Measurements from ENCODE around the gene PCMTD2. TPM values are rescaled to one million over a fixed set of nuclear protein-coding genes. Genes with fewer than 3 reads are reported as not detected.
A peak's percentile ranks its signal among the peaks of the same experiment; 100 is the strongest.

PCMTD2 gene
- total and polyA plus RNA-seq, 10 of the 15 experiments (the other 5 are each of a cell fraction or from before 2014, with no cell fraction given) = 6.8 to 36.8 (median 16.5) TPM

- TF ChIP-seq USF1 (IDR thresholded peaks at IDR 0.05; ENCODE audit: borderline replicate concordance, extremely low read length, insufficient read depth, low read depth, low read length) (no peak), NBN (IDR thresholded peaks at IDR 0.05) (no peak), LARP7 (IDR thresholded peaks at IDR 0.05) (no peak), CEBPZ (IDR thresholded peaks at IDR 0.05; ENCODE audit: low read depth, low read length) (no peak), ZZZ3 (IDR thresholded peaks at IDR 0.05; ENCODE audit: control insufficient read depth, insufficient read length, low read depth) (no peak)
These were observed 5.5 kb upstream of the PCMTD2 start (continued) for GRCh38 chr20:64250027-64250426.

- Histone ChIP-seq H3K27ac (ENCODE audit: control insufficient read depth, insufficient read depth) (no peak overlapping the region), H3K4me3 (no peak overlapping the region), H3K9ac (ENCODE audit: control insufficient read depth, insufficient read depth, low read length) (no peak overlapping the region), H3K36me3 (ENCODE audit: control insufficient read depth in 2 of 2, insufficient read depth in 2 of 2, low read length in 1 of 2) (no peaks in the 10 kb centered on the region), H3K79me2 (ENCODE audit: control insufficient read depth, insufficient read depth, low read length) (peaks cover 12% of the 10 kb centered on the region), H3K27me3 (replicated peaks in 1 of 2; ENCODE audit: control insufficient read depth in 2 of 2, insufficient read depth in 2 of 2, low read length in 1 of 2) (peaks cover 0 to 3% of the 10 kb centered on the region in 2 experiments; a peak in 1 of 4 replicates), H3K4me1 (ENCODE audit: control insufficient read depth, insufficient read depth, low read length) (peaks cover 19% of the 10 kb centered on the region), H3K9me3 (replicated peaks; ENCODE audit: control insufficient read depth, insufficient read depth, low read length) (no peaks in the 10 kb centered on the region), H3K4me2 (ENCODE audit: control insufficient read depth, insufficient read depth) (peak overlapping the region; percentile 7; the same call in 1 of the 2 replicates), H4K20me1 (ENCODE audit: control insufficient read depth, insufficient read depth) (no peaks in the 10 kb centered on the region), H2AFZ (ENCODE audit: control insufficient read depth, low read depth, low read length) (peak overlapping the region; percentile 86)
- SMC1A ChIA-PET (ENCODE audit: uncharacterized antibody, unreplicated experiment) = interaction anchor here (0.8 to 1.2 kb wide), 2 partner anchors 30 to 76 kb away, joined by 3 to 4 read pairs; no protein-coding TSS in a partner anchor
- BruUV-seq (replicated peaks) = no TSS peak
- no peak for ATAC-seq
- POLR2A ChIA-PET = interaction anchor here (2.5 kb wide), 1 partner anchor 10 kb away, joined by 11 read pairs; no protein-coding TSS in a partner anchor
- in situ Hi-C loops (cut with MboI) (no loop called here), intact Hi-C loops (cut with micrococcal nuclease; ENCODE audit: unreplicated experiment) (no loop called here)
- DNase-seq (ENCODE audit: low read depth, low spot score) = no peak
- RAD21 ChIA-PET (ENCODE audit: unreplicated experiment) = interaction anchor here (1.1 to 1.2 kb wide), 2 partner anchors 30 to 33 kb away, joined by 5 to 7 read pairs; no protein-coding TSS in a partner anchor
- FAIRE-seq = no peak
- TF ChIP-seq IRF4 (IDR thresholded peaks at IDR 0.05; ENCODE audit: low read depth, low read length) (no peak), IKZF1 (conservative IDR thresholded peaks at IDR 0.05) (peak; percentile 18; the same call in 1 of the 2 replicates)
- WGBS (ENCODE audit: insufficient coverage, insufficient replicate concordance, low lambda C conversion rate, missing lambda C conversion rate) = 92% methylated on average over 4 of the region's 4 CpGs
- CTCF ChIA-PET = interaction anchor here (0.8 to 9.3 kb wide), 6 partner anchors 10 to 169 kb away, joined by 3 to 99 read pairs (median 4); partner anchors contain the start of gene LKAAEAR1
These were observed 2.6 kb upstream of the PCMTD2 start for GRCh38 chr20:64253000-64253383.

Data from GM12878 (cell line).